HG03066 (cell line): Measurements from ENCODE around the gene ACVR1.

ENCODE experiments used
- ATAC-seq: cut with Tn5 transposase; IDR thresholded peaks from one replicate; pipeline ENCODE4 v1.9.1; 2021; ENCODE audit warnings: low read depth; ENCODE audit not compliant: unreplicated experiment

The ACVR1 gene

DNA sequence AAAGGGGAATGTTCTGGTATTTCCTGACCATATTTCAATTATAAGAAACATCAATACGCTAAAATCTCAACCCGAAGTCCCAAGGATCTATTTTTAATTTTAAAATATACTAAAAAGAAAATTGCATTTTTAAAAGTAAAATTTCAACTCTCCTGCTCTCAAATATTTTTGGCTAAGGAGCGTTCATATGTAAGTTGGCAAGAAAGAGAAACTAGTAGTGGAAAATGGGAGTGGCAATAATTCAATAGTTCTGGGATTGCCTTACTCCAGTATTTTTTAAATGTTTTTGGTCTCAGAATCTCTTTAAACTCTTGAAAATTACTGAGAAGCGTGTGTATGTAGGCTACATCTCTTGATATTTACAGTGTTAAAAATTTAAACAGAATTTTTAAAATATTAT lies 72.7 kb downstream of the ACVR1 start:
- ATAC-seq = no peak

DNA sequence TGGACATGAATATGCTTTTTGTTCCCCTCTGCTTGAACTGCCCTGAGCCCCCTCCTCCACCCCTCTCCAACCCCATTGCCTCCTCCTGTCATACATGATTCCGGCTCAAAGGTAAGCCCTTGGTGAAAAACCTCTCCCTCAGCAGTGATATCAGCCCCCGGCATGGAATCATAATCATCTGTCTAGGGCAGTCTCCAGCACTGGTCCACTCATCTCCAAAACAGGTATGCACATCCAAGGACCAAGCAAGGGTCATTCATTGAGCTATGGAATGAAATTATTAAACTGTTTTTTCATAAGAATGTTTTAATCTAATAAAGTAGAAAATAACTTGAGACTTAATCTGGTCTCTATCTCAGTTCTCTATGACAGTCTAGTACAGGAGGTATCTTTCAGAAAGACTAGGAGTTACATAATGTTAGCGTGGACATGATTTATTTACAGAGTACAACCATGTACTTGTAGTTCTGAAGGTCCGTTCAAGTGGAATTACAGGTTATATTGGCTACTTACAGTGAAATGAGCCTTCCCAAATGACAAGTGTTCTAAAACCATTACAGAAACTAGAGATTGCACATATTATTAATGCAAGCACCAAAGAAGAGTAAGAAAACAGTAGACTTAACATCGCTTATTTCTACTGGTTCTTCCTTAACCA lies 75.2 kb downstream of the ACVR1 start:
- no peak for ATAC-seq

DNA sequence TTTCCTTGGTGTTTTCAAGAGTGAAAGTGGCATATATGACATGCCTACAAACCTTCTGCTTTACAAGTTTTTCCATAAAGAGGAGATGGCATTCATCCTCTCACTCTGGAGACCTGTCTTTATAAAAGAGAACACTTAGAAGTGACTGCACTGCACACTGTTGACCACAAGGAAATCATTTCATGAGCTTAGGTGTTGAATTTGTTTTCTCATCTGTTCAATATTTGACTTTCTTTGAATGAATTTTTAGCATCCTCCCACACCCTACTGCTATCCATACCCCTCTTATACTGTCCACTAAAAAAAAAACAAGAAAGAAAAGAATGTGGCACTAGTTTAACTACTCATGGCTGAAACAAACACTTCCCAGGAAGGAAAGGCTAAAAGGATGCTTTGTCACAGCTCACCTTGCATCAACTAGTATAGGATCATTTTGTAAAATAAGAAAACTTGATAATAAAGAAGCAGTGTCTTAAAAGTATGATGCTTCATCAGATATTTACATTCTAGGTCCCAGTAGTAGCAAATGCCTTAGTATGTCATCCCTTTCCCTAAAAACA lies 83.0 kb downstream of the ACVR1 start:
- no peak for ATAC-seq

DNA sequence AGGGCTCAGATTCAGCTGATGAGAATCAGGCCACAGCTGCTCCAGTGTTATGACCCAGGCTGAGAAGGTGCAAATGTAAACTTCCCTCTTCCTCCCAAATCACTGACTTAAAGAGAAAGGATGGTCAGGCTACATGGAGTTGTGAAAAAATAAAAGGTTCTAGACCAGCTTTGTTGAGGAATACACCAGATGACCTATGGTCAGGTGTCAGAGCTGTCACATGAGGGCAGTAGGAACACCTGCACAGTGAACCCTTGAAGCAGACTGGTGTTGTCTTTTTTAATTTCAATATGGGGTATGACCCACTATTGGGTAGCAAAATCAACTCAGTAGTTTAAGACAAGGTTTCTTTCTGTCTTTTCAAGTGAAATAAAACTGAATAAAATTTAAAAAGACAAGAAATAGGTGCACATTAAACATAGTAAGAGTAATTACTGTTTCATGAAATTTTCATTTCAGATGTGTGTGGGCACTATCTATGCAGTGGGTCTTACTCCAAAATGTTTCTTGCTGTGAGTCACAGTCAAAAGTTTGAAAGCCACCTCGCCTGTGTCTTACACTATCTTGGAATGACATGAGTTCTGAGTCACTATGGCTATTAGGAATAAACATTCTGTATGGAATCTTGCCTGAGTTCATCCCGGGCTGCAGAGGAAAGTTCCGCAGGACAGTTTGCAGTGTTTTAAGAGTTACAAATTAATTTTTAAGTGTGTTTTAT lies 83.6 kb downstream of the ACVR1 start:
- ATAC-seq = no peak

DNA sequence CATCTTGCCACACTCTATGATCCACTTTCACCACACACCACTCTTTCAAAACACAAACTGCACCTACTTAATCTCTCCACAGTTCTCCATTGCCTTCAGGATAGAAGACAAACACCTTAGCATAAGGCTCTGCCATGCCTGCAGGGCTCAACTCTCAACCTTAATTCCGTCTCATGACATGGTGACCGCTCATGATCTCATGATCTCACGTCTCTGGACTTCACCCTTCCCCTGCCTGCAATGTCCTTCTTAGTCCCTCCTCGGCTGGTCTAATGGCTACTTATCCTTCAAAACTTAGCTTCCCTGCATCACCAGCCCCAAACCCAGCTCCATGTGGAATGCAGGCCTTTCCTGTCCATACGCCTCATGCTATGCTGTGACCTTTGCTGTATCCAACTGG lies 85.3 kb downstream of the ACVR1 start:
- ATAC-seq = no peak

DNA sequence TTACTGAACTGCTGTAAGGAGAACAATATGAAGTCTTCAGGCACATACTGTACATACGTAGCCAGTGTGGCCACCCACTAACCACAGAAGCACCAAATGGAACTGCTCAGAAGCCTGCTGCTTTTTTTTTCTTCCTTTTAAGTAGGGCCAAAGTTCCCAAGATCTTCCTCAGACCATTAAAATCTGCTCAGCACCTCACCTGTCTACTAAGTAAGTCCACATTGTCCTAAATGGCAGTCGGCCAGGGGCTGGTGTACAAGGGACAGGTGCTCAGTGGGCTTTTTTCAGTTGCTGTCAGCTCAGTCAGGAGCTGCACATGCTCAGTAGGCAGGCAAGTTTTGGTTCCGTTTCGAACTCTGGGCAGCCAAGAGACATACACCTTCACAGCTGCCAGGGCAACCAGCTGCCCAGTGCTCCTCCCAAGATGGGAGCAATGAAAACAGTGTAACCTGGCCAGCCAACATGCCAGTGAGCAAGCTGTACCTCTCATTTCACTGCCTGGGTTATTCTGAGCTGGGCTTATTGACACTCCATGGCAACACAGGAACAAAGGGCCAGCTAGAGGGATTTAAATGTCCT lies 86.1 kb downstream of the ACVR1 start:
- ATAC-seq = no peak

DNA sequence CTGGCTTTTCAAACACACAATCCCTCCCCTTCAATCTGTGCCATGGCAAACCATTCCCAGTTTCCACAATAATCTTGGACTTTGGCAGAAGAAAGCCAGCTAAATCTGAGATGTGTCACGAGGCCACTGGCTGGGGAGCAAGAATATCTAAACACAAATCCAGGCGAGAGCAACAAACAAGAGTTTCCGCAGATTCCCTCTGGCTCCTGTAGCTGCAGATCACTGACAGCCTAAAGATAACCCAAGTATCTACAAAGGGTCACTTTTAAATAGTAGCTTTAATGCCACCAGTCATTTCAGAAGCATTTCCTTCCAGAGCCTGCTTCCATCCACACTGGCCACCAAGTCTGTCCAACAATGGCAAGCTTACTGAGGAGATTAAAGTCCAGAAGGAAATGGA lies 86.9 kb downstream of the ACVR1 start:
- no peak for ATAC-seq

DNA sequence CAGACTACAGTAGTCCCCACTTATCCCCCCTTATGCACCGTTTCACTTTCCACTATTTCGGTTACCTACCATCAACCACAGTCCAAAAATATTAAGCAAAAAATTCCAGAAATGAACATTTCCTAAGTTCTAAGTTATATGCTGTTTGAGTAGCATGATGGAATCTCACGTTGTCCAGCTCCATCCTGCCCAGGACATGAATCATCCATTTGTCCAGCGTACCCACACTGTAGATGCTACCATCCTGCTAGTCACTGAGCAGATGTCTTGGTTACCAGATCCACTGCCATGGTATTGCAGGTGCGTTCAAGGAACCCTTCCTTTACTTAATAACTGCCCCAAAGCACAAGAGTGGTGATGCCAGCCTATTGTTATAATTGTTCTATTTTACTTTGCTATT lies 87.9 kb downstream of the ACVR1 start:
- no peak for ATAC-seq

DNA sequence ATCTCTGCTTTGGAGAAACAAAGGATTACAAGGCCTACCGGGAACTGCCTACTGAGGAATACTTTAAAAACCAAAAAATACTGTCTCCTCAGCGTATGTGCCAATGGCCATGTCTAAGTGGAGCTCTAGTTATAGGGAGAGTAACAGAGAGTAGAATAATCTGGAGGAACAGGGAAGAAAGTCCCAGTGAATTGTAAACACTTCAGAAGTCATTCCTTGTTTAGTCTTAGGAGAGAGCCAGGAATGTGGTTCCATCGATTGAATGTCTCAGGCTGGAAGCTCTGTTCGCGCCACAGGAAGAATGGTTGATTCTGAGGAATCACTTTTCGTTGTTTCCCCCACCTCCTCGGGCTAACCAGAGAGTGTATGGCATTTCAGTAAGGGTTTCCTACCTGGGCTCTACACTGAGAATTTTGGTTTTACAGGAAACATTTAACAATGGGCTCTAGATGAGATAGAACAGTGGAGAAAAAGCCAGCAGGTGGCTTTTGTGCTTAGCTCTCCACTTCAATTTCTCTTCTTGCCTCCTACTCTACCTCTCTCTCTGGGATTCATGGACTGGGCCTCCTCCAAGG lies 88.7 kb downstream of the ACVR1 start:
- no peak for ATAC-seq

DNA sequence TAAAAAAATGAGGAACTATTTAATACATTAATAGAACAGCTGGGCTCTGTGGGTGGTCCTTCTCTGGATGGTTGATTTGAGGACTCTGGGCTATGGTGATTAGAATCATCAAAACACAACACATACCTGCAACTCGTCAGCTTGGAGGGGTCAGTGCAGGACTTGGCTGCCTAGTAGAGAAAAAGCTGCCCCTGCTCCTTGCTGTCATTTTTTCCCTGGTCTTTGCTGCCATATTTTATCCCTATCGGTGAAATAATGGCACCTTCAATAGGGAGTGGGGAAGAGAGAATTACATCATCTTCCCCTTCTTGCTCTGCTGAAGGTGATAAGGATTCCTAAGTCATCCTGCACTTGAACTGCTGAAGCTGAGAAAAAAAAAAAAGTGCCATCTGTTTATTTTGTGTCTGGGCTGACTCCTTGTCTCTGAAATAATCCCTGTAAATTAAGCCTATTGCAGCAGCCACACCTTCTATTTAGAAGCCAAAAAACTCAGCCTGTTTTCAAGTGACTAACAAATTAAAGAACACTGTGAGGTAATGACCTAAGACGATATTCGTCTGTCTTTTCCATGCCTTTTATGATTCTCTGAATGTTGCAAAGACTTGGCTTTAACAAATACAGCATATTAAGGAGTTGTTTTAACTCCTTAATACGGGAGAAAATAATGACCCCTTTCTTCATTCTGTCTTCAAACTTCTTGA lies 89.3 kb downstream of the ACVR1 start:
- ATAC-seq = no peak

DNA sequence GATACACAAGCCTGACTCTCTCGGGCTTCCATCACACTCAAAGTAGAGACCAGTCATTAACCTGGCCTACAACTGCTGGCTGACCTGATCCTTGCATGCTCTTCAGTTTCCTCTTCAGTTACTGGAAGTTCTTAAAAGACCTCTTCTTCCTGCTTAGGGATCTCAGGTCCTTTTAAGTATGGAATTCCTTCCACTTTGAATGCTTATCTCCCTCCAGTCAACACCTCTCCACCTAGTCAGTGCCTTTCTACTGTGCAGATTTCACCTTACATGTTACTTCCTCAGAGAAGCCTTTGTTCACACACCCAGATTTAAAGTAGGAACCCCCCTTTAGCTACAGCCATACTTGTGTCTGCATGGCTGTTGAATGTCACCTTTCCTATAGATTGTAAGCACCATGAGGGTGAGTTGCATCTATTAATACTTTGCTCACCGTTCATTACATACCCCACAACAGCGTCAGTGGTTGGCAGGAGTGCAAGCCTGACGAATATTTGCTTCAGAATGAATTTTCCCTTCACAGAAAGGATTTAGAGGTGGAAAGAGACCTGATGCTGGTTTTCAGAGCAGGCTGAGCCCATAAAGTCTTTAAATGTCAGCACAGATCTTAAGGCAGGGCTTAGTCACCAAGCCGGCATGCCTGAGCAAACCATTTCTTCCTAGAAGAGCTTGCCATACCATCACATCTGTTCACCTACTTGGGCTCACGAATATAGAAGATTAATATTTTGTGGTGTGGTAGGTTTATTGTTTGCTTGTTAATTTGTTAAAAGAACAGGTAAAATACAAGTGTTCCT lies 90.1 kb downstream of the ACVR1 start:
- no peak for ATAC-seq

DNA sequence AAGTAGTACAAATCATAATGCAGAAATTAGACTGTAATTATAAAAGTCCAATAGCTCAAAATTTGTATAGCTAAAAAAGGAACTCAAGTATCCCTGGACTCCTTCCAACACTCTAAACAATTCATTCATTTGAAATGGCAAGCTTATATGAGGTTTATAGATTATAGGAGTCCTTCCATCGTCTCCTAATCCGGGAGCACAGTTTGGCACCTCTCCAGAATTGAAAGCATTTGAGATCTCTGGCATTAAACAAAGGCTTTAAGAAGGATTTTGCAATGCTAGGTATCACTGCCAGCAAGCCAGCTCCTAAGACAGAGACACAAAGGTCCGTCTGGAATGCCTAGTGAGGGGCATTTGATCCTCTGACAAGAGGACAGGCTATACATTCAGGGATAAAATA lies 90.9 kb downstream of the ACVR1 start:
- ATAC-seq = no peak

DNA sequence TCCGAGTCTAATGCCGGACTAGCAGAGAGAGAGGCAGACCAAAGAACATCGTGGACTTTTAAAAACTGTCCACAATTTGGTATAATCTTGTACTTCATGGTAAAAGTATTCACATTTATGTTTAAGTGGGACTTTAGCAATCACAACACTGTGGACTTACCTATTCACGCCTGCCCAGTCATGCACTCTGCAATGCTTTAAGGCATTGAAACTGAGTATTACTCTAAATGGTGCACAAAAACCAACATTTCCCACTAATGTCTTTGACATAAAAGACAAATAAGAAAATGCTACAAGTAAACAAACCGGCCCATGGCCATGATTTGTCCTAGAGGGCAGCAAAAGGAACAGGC lies 91.3 kb downstream of the ACVR1 start:
- ATAC-seq = no peak

DNA sequence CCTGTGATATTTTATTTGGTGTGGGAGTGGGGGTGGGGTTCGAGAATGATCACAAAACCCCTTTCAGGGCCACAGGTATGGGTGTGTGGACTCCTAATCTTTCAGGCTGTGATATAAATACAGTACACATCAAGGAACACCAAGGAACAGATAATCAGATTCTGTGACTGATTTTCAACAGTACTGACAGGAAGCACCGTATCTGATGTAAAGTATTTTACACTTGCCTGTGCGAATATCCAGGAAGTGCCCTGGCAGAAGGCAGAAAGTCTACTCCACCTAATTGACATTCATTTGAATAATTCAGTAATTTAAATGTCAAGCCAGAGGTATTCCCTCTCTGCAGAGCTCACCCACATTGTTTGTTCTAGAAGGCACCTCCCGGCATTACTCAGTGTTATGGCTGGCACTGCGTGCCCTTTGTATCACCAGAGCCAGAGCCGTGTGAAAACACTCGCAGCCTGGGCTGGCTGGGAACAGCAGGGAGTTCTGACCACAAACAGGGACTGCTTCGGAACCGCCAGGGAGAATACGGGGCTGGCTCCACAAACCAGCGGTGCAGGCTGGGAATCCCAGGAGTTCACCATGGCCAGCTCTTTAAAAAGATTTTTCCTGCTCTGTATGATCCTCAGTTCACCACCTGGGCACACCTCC lies 91.8 kb downstream of the ACVR1 start:
- ATAC-seq = no peak

DNA sequence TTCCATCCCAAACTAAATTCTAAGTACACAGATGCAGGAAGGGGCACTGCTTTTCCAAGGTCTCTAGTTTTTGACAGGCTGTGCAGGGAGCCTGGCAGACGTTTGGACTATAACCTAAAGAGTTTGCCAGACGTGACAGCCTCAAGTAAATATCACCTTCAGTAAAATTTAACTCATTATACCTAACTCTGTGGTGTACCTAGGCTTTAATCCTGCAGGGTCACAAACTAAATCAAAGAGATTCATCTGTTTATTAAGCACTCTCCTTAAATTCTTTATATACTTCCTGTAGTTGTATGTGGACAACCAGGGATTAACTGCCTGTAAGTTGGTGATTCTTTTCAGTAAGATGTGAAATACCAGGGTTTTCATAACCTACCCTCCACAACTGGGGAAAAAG lies 92.9 kb downstream of the ACVR1 start:
- no peak for ATAC-seq

DNA sequence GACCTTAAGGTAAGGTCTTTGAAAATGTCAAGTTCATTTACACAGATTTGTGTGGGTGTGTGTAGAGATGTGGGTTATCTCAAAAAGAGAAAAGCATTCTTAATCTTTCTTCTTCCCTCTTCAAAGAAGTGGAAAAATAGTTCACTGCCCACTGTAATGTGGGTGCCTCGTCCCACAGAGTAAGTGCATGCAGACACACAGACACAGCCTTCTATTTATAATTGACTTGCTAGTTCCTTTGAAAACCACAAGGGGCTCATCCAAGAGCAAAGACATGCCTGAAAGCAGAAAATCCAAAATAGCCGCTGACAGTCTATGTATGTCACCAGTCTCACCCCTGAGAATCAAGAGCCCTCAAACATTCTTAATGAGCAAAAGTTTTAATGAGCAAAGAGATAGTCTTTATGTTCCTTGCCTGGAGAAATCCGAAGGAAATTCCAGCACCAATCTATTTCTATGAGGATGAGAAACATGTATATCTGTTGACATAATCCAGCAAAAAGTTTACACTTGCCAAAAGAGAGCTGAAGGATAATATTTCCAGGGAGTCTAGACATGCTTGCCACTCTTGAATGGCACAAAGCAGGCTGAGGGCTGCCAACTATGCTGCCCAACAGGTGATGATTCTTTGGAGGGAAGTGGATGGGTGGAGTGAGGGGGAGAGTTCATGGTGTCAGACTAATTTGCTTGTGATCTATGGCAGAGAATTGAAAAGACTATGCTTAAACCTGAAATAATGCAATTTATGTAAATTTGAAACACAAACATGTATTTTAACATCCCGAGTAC lies 93.9 kb downstream of the ACVR1 start:
- ATAC-seq = no peak

DNA sequence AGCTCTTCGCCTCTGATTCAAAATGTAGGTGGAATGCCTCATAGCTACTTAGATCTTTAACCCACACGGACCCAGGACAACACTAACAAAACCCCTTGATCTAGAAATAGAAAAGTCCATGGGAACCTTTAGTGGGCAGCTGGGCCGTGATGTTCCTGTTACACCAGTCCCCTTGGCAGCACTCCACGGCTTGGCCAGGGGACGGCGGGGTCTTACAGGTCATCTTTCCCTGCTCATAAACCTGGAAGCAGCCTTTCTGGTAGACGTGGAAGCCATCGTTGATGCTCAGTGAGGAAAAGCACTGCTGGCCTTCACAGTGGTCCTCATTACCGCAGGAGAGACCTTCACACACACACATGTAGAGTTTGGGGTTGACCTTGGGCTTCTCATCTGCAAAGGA lies 95.9 kb downstream of the ACVR1 start:
- ATAC-seq = no peak

DNA sequence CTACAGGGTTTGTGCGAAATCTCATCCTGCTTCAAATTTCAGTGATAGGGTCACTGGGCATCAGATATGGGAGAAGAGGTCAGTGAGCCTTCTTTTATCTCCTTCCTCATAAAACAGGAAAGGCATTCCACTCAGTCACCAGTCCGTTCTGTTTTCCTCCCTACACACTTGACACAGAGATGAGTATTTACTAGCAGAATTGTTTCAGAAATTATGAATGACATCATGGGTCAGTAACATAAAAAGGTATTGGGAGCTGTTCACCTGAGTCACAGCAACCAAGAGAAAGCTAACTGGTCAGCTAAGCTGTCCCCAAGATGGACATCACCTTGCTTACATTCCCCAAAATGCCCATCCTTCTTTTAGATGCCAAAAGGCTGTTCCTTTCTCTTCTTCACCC lies 96.3 kb downstream of the ACVR1 start:
- no peak for ATAC-seq

DNA sequence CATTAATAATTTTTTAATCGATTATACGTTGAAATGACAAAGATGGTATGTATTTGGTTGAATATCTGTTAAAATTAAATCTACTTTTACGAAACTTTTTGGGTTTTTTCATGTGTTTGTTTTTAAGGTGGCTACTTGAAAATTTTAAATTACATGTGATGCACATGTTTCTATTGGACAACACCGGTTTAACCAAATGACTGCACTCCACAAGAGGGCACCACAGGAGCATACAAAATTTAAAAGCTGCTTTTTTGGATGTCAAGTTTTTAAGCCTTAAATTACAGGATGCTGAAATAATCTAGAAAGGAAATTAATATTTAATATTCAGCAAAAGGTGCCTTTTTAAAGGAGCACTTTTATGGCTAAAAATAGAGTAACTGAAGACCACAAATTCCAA lies 98.7 kb downstream of the ACVR1 start:
- ATAC-seq = no peak
